ENCODE data around the gene GPT2. TPM values are rescaled to one million over a fixed set of nuclear protein-coding genes. Genes with fewer than 3 reads are reported as not detected.

GPT2 gene
- total RNA-seq, 1 donor = 15.6 TPM

DNA sequence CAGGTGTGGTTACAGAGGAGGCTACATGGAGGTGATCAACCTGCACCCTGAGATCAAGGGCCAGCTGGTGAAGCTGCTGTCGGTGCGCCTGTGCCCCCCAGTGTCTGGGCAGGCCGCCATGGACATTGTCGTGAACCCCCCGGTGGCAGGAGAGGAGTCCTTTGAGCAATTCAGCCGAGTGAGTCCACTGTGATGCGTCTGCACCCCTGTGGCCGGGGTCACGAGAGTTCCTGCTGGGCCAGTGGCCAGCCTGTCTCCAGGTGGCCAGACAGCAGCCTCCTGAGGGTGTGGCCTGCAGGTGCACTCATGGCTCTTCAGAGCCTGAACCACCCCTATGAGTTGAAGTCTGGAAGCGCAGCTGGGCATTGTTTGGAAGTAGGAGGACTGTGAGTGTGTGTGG is 38.1 kb downstream of the GPT2 start:
- H3K79me2 ChIP-seq (ENCODE audit: insufficient read depth, low read length) = no peaks in the 10 kb centered on the region
- no peaks in the 10 kb centered on the region for H3K4me1 ChIP-seq (ENCODE audit: insufficient read depth, low read length)
- H3K4me3 ChIP-seq (ENCODE audit: insufficient read depth, low read length) = no peak overlapping the region
- H4K20me1 ChIP-seq (ENCODE audit: insufficient read depth, low read length) = no peaks in the 10 kb centered on the region
- no peaks in the 10 kb centered on the region for H3K27me3 ChIP-seq (ENCODE audit: insufficient read depth, low read length)
- H3K4me2 ChIP-seq (ENCODE audit: insufficient read depth, low read length) = no peak overlapping the region
- no peak for DNase-seq (ENCODE audit: insufficient read length, low spot score, missing footprints)
- H3K27ac ChIP-seq (ENCODE audit: low read depth, low read length) = no peak overlapping the region
- peaks cover 16% of the 10 kb centered on the region for H3K36me3 ChIP-seq (ENCODE audit: insufficient read depth, low read length)
- no peaks in the 10 kb centered on the region for H3K9me3 ChIP-seq (ENCODE audit: low read depth, low read length)
- TF ChIP-seq, protein P1, sequence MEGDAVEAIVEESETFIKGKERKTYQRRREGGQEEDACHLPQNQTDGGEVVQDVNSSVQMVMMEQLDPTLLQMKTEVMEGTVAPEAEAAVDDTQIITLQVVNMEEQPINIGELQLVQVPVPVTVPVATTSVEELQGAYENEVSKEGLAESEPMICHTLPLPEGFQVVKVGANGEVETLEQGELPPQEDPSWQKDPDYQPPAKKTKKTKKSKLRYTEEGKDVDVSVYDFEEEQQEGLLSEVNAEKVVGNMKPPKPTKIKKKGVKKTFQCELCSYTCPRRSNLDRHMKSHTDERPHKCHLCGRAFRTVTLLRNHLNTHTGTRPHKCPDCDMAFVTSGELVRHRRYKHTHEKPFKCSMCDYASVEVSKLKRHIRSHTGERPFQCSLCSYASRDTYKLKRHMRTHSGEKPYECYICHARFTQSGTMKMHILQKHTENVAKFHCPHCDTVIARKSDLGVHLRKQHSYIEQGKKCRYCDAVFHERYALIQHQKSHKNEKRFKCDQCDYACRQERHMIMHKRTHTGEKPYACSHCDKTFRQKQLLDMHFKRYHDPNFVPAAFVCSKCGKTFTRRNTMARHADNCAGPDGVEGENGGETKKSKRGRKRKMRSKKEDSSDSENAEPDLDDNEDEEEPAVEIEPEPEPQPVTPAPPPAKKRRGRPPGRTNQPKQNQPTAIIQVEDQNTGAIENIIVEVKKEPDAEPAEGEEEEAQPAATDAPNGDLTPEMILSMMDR (IDR thresholded peaks at IDR 0.05; ENCODE audit: extremely low read depth, low read depth, low read length) = no peak
- no peak overlapping the region for H2AFZ ChIP-seq (ENCODE audit: low read length)

DNA sequence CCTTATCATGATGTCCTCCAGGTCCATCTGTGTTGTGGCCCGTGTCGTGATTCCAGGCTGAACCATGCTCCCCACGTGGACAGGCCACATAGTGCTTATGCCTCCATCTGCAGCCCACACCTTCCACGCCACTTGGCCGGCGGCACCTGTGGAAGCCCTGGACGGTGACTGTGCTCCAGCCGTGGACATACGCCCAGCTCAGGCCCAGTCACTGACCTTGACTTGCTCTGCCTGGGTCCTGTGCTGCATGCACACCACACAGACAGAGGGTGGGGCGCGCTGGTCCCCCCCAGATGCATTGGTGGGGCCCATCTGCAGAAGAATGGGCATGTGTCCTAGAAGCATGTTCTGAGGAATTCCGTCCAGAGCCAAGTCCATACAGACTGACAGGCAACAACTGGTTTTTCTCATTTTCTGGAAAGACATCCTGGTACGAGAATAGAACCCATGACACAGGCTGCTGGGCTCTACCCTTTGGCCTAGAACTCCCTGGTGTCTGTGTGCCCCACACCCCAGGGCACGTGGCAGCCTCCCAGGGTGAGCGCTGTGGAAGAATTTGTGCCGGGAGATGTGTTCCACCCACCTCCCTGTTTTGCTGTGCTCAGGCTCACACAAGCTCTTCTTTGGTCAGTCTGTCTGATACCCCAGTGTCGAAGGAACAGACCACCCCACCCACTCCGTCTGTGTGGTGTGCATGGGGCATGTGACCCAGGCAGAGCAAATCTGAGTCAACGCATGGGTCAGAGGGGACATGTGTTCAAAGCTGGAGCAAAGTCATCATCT is 39.5 kb downstream of the GPT2 start:
- Histone ChIP-seq H3K79me2 (ENCODE audit: insufficient read depth, low read length) (no peaks in the 10 kb centered on the region), H3K27ac (ENCODE audit: low read depth, low read length) (no peak overlapping the region), H2AFZ (ENCODE audit: low read length) (no peak overlapping the region), H3K36me3 (ENCODE audit: insufficient read depth, low read length) (peaks cover 15% of the 10 kb centered on the region), H4K20me1 (ENCODE audit: insufficient read depth, low read length) (no peaks in the 10 kb centered on the region), H3K27me3 (ENCODE audit: insufficient read depth, low read length) (no peaks in the 10 kb centered on the region), H3K4me2 (ENCODE audit: insufficient read depth, low read length) (no peak overlapping the region), H3K4me3 (ENCODE audit: insufficient read depth, low read length) (no peak overlapping the region), H3K9me3 (ENCODE audit: low read depth, low read length) (no peaks in the 10 kb centered on the region), H3K4me1 (ENCODE audit: insufficient read depth, low read length) (no peaks in the 10 kb centered on the region)
- TF ChIP-seq, protein P1 (IDR thresholded peaks at IDR 0.05; ENCODE audit: extremely low read depth, low read depth, low read length) = no peak
- DNase-seq (ENCODE audit: insufficient read length, low spot score, missing footprints) = no peak

DNA sequence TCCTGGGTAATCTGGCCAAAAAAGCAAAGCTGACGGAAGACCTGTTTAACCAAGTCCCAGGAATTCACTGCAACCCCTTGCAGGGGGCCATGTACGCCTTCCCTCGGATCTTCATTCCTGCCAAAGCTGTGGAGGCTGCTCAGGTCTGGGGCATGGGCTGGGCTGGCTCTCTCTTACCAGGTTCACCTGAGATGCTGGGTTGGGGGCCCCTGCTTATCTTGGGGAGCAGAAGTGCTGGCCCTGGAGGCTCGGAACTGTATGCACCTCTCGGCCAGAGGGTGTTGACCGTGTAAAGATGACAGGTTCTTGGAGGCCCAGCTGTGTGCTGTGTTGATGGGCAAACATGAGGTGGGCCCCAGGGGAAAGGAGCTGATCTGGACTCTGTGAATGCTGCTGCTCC is 40.2 kb downstream of the GPT2 start:
- Histone ChIP-seq H3K9me3 (ENCODE audit: low read depth, low read length) (no peaks in the 10 kb centered on the region), H3K27me3 (ENCODE audit: insufficient read depth, low read length) (no peaks in the 10 kb centered on the region), H3K36me3 (ENCODE audit: insufficient read depth, low read length) (peaks cover 12% of the 10 kb centered on the region), H4K20me1 (ENCODE audit: insufficient read depth, low read length) (no peaks in the 10 kb centered on the region), H3K4me2 (ENCODE audit: insufficient read depth, low read length) (no peak overlapping the region), H3K4me3 (ENCODE audit: insufficient read depth, low read length) (no peak overlapping the region), H2AFZ (ENCODE audit: low read length) (no peak overlapping the region), H3K79me2 (ENCODE audit: insufficient read depth, low read length) (no peaks in the 10 kb centered on the region), H3K4me1 (ENCODE audit: insufficient read depth, low read length) (no peaks in the 10 kb centered on the region), H3K27ac (ENCODE audit: low read depth, low read length) (no peak overlapping the region)
- TF ChIP-seq, protein P1 (IDR thresholded peaks at IDR 0.05; ENCODE audit: extremely low read depth, low read depth, low read length) = no peak
- no peak for DNase-seq (ENCODE audit: insufficient read length, low spot score, missing footprints)

DNA sequence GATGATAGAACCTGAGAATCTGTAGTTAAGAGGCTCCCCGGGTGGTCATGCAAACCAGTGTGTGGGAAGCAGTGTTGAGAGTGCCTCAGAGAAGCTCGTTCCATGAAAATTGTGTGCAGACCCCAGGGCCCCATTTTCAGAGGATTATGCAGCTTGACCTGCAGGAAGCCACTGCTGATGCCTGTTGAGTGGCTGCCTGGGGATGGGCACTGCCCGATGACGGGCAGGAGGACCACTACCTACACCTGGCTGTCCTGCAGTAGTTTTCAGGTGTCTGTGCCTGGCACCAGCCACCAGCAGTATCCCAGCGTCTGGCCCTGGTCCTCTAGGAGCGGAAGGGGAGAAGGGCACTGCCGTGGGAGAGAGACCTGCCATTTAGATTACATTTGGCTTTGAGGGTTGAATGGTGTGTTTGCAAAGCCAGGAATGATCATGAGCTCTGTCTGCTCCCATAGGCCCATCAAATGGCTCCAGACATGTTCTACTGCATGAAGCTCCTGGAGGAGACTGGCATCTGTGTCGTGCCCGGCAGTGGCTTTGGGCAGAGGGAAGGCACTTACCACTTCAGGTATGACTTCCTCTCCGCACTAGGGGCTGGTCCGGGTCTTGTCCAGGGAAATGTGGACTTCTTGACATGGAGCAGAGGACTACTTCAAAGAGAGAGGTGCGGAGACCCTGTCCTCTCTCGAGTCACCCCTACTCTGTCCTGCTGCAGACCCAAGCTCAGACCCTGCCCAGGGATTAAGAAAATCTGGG is 42.5 kb downstream of the GPT2 start:
- H3K79me2 ChIP-seq (ENCODE audit: insufficient read depth, low read length) = no peaks in the 10 kb centered on the region
- H3K27ac ChIP-seq (ENCODE audit: low read depth, low read length) = no peak overlapping the region
- no peak overlapping the region for H3K4me2 ChIP-seq (ENCODE audit: insufficient read depth, low read length)
- H3K27me3 ChIP-seq (ENCODE audit: insufficient read depth, low read length) = no peaks in the 10 kb centered on the region
- TF ChIP-seq, protein P1 (IDR thresholded peaks at IDR 0.05; ENCODE audit: extremely low read depth, low read depth, low read length) = no peak
- H3K4me1 ChIP-seq (ENCODE audit: insufficient read depth, low read length) = no peaks in the 10 kb centered on the region
- peaks cover 12% of the 10 kb centered on the region for H3K36me3 ChIP-seq (ENCODE audit: insufficient read depth, low read length)
- no peaks in the 10 kb centered on the region for H3K9me3 ChIP-seq (ENCODE audit: low read depth, low read length)
- no peak overlapping the region for H2AFZ ChIP-seq (ENCODE audit: low read length)
- no peaks in the 10 kb centered on the region for H4K20me1 ChIP-seq (ENCODE audit: insufficient read depth, low read length)
- no peak for DNase-seq (ENCODE audit: insufficient read length, low spot score, missing footprints)
- no peak overlapping the region for H3K4me3 ChIP-seq (ENCODE audit: insufficient read depth, low read length)

Data from osteoblast (primary cell).